ENCODE data around the gene NONO.

NONO gene

GRCh38 chrX:71283403-71284143, at the start of gene NONO:
Gene NONO (plus strand): TSS chrX:71283635. CDS start chrX:71290638, 7,003 bp downstream.
- peak; percentile 25; the same call in 1 of the 2 replicates for TF ChIP-seq CTCF (conservative IDR thresholded peaks at IDR 0.05)
- peak; percentile 80 for TF ChIP-seq ZFX (IDR thresholded peaks at IDR 0.05)

GRCh38 chrX:71235482-71235881, 48.0 kb upstream of the NONO start:
- no peak overlapping the region for H3K27ac ChIP-seq
- TF ChIP-seq CTCF (conservative IDR thresholded peaks at IDR 0.05) = no peak
- TF ChIP-seq ZFX (IDR thresholded peaks at IDR 0.05) = no peak

More at GRCh38 chrX:71283403-71284143, at the start of gene NONO:
- H3K27ac ChIP-seq = peak within 1 kb of the TSS; percentile 88

- no peak overlapping the region for H3K27ac ChIP-seq
- TF ChIP-seq ZFX (IDR thresholded peaks at IDR 0.05) (no peak), CTCF (conservative IDR thresholded peaks at IDR 0.05) (no peak)
Observed at GRCh38 chrX:71236836-71237235, 46.6 kb upstream of the NONO start.

GRCh38 chrX:71239781-71240180, 43.7 kb upstream of the NONO start:
- no peak for TF ChIP-seq ZFX (IDR thresholded peaks at IDR 0.05)
- no peak for TF ChIP-seq CTCF (conservative IDR thresholded peaks at IDR 0.05)
- H3K27ac ChIP-seq = no peak overlapping the region

GRCh38 chrX:71241301-71241700, 42.1 kb upstream of the NONO start:
- TF ChIP-seq CTCF (conservative IDR thresholded peaks at IDR 0.05) = no peak
- TF ChIP-seq ZFX (IDR thresholded peaks at IDR 0.05) = no peak
- no peak overlapping the region for H3K27ac ChIP-seq

GRCh38 chrX:71244359-71245128, 38.9 kb upstream of the NONO start:
- H3K27ac ChIP-seq = no peak overlapping the region
- TF ChIP-seq ZFX (IDR thresholded peaks at IDR 0.05) (no peak), CTCF (conservative IDR thresholded peaks at IDR 0.05) (no peak)

GRCh38 chrX:71245159-71245558, 38.3 kb upstream of the NONO start:
- no peak for TF ChIP-seq ZFX (IDR thresholded peaks at IDR 0.05)
- TF ChIP-seq CTCF (conservative IDR thresholded peaks at IDR 0.05) = no peak
- H3K27ac ChIP-seq = no peak overlapping the region

All from C4-2B (cell line).